Fibroblast of peridontal ligament (primary cell): Measurements from ENCODE around the gene PRH1.

ENCODE experiments used
- DNase-seq: peaks from one replicate; pipeline ENCODE4 v3.0.0-alpha.2; 2010; ENCODE audit errors: extremely low read depth

PRH1 gene

GRCh38 chr12:10884086-10884725, at the start of gene PRH1:
PRH1 (minus strand) TSS chr12:10884255; CDS start chr12:10884217, 38 bp downstream.
- no peak for DNase-seq

DNA sequence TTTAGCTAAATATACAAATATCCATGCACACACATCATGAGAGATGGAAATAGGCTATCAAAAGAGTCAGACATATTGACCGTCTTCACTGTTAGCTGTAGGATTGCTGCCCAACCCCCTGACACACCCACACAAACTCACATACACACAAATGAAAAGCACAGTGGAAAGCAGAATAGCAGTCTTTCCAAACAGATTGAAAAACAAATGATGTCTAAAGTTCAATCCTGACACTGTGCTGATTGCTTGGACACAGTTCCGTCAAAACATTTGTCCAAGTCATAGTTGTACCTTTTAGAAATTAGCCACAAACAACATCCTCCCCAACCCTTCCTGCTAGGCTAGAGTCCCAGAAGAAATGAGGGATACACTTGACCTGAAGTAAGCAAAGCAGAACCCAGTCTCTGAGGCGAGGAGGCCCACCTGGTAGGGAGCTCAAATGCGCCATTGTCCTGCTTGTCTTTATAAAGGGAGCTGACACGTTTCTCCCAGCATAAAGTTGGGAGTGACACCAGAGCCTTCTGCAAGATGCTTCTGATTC, 44.8 kb upstream of the PRH1 start, which contains the start of gene PRH2:
Gene PRH2, plus strand, starts transcription at position 491 of the 541 bp plus-strand sequence. Its CDS starts 38 bp downstream, at position 529.
- DNase-seq: no peak

DNA sequence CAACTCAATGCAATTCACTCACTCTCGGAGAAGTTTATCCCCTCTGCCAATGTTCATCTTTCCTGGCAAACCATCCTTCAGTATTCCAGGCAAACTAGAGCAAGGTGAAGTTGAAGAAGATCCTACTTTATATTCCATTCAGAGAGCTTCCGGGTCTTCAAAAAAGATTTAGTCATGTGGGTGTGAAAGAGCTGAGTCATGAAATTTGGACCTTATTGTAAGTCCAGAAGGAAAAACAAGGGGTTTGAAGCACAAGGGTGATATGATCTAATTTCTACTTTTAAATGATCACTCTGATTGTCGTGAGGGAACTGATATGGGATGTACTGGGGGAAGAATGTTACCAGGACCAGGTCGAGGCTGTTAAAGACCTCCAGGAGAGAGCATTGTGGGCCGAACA, 42.2 kb upstream of the PRH1 start:
- no peak for DNase-seq

GRCh38 chr12:10919809-10920208, 35.8 kb upstream of the PRH1 start:
- DNase-seq: no peak

DNA sequence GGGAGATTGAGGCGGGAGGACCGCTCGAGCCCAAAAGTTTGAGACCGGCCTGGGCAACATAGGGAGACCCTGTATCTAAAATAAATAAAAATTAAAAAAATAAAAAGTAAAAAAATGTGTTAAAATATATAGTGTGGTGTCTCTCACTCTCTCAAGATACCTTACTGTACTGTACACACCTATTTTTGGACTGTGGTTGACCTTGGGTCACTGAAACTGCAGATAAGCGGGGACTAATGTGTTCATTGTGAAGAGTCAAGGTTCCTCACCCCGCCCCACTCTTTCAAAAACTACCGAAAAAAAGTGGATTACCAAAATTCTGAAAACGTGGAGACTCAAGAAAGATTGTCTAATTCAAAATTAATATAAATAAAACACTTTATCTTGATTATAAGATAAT, 26.3 kb upstream of the PRH1 start:
- no peak for DNase-seq

- no peak for DNase-seq
These were observed 25.4 kb upstream of the PRH1 start, which contains the start of gene TAS2R13 for GRCh38 chr12:10909462-10909861. TAS2R13 (minus strand) TSS chr12:10909562; CDS start chr12:10909298, 264 bp downstream.

- DNase-seq: no peak
These were observed 20.6 kb upstream of the PRH1 start for GRCh38 chr12:10904686-10905085.

DNA sequence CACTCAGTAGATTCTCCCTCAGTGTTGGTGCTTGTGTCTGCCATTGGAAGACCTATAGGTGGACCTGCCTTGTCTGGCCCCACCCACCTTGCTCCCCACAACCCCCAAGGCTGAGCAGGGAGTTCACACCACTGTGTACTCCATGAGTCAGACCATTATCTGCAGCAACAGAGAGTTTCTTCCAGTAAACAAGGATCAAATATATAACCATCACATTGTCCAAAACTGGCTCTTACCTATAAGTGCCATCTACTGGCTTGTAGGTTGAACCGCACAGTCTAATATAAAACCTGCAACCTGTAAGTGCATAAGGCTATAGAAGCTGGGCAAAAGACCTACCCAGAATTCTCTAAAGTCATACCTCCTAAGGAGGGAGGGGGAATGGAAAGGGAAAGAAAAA, 17.4 kb upstream of the PRH1 start:
- no peak for DNase-seq

DNA sequence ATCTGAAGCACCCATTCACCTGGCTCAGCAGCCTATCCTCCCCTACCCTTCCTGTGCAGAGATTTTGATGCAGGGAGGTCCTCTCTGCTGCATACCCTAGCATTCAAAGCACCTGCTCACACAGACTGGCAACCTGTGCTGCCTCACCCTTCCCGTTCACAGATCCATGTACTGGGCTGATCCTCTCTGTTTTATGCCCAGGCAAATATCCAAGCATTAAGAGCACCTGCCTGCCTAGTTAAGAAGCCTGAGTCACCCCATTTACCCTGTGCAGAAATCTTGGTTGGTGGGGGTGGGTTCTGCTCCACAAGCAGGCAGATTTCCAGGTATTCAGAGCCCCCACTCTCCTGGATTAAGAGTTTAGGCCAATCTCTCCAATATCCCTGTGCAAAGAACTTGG, 16.9 kb upstream of the PRH1 start:
- no peak for DNase-seq

DNA sequence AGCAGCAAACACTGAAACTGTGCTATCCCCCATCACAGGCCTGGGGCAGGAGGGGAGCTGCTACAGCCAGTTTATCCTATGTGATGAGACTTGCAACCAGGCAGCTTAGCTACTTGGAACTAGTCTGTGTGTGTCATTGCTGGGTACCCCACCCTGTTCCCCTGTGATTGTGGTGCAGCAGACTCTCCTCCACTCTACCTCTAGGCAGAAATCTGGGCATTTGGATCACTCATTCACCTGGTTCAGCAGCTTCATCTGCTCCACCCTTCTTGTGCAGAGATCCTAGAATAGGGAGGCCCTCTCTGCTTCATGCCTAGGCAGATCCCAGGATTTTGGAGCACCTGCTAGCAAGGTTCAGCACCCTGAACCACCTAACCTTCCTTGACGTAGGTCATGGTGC, 16.5 kb upstream of the PRH1 start:
- no peak for DNase-seq

- DNase-seq: no peak
These were observed 12.8 kb upstream of the PRH1 start for GRCh38 chr12:10896854-10897253.

DNA sequence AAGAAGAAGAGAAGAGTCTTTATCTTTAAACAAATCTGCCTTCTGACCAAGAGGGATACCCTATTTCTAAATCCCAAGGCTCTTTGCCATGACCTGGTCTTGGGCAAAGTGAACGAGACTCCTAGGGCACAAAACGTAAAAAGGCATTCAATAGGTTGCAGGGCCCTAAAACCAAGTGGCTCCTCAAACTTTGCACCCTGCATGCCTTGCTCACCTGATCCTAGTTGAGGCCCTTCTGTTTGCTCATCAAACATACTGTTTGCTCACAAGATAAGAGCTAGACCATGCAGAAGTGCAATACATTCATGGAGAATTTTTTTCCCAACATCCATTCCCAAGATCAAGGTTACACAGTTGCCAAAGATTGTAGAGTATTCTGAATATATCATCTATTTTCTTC, 7.9 kb upstream of the PRH1 start:
- DNase-seq: no peak

DNA sequence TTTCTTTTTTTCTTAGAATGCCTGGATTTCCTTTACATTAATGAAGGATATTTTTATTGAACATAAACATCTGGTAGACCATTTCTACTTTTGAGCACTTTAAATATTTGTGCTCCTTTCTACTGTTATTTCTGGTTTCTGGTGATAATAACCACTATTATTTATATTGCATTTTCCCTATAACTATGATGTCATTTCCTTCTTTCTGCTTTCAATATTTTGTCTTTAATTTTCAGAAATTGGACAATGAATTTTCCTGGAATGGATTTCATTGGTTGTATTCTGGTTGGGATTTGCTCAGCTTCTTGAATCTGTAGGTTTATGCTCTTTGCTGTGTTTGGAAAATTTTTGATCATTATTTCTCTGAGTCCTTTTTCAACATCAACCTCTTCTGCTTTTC, 5.2 kb upstream of the PRH1 start:
- no peak for DNase-seq

DNA sequence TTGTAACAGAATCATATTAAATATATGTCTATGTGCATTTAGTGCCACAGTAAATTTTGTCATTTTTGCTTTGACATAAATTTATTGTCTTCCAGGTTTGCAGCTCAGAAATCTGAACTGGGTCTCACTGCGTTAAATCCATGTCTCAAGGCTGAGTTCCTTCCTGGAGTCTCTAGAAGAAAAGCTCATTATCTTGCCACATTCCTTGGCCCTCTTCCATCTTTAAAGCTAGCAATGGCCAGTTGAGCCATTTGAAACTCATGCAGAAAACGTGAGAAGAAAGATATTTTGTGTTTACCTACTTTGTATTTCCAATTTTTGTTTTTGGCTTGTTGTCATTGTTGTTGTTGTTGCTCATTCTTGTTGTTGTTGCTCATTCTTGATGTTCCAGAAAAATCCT, 10.7 kb downstream of the PRH1 start:
- DNase-seq: peak; percentile 28

DNA sequence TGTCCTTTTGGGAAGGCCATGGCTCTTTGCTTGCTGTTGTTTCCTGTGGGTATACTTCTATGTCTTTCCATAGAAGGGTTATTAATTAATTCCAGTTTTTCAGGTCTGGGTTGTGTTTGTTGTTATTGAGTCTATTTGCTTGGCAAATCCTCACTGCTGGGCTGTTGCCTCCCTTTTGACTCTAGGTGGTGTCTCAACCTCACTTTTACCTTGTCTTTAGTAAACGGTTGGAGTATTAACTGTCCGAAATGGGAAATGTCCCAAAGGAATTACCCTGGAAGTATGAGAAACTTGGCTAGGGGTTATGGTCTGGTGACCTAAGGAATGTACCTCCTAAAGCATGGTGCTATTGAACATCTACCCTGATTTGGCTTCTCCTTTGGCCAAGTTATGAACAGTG, 16.7 kb downstream of the PRH1 start:
- no peak for DNase-seq

- DNase-seq: no peak
These were observed 20.4 kb downstream of the PRH1 start for GRCh38 chr12:10863512-10864218.

DNA sequence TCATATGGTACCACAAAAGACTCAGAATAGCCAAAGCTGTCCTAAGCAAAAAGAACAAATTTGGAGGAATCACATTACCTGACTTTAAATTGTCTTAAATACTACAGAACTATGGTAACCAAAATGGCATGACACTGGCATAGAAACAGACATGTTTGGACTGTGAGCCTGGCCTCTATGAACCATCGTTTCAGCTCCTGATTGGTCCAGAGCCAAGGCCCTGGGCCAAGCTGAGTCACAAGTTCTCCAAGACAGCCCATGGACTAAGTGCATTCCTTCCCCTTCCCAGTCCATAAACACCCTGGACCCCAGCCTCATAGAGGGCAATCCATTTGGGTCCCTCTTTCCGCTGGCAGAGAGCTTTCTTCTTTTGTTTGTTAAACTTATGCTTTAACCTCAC, 22.7 kb downstream of the PRH1 start:
- DNase-seq: peak; percentile 11

DNA sequence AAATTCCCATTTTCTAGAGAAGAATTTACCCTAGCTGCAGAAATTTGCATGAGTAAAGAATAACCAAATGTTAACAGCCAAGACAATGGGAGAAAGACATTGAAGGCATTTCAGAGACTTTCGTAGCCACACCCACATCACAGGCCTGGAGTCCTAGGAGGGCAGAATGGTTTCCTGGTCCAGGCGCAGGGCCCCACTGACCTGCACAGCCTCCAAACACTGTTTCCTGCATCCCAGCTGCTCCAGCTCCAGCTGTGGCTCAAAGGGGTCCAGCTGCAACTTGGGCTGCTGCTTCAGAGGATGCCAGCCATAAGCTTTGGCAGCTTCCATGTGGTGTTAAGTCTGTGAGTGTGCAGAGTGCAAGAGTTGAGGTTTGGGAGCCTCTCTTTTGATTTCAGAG, 28.2 kb downstream of the PRH1 start:
- no peak for DNase-seq

DNA sequence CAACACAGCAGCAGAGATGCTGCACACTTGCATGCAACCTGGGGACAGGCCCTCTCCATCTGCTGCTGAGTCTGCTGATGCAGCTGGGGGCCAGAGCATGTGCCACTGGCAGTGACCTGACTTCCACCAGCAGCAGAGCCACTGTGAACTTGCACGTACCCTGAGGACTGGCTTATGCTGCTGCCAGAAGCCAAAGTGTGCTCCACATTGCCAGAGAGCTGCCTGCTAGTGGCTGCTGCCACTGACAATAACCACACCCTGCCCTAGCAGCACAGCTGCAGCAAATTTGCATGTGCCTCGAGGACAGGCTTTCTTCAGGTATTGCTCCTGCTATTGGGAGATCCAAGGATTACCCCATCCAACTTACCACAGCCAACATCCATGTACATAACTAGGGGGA, 30.3 kb downstream of the PRH1 start:
- no peak for DNase-seq

DNA sequence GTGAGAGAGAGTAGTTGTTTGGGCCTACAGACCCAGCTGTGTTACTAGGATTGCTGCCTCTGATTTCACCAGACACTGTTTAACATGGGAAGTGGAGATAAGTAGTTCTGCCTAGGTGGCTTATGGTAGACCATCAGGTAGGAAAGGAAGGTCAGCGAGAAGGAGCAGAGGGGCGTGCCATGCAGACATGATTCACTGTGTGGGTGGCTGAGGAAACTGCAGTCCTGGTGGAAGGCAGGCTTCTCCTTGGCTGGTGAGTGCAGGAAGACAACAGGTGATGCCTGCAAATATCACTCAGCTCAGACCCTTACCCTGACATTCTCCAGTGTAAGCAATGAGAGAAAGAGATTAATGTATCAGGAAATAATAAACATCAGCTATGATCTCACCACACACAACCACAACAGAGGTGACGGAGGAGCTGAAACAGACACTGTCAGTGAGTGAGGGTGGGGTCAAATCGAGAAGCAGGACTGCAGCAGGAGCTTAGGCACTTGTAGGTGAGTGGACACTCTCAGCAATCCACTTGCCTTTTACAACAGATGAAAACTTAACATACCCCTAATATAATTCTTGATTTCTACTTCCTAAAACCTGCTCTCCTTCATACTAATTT, 32.7 kb downstream of the PRH1 start:
- no peak for DNase-seq

DNA sequence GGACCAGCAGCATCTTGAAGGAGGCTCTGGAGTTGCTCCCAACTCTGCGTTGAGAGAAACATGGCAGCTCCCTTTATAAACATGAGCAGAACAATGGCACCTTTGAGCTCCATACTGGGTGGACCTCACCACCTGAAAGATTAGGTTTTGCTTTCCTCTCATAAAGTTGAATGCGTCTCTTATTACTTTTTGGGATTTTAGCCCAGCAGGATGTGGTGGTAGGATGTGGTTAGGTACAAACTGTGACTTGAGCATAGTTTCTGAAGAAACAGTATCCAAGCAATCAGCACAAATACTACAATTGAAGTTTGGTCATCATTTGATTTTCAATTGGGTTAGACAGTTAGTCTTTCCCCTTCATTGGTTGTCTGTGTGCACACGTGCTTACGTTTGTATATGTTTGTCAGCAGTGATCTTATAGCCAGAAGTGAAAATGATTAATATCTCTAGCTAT, 34.6 kb downstream of the PRH1 start, which contains the start of gene PRR4:
Gene PRR4, minus strand, starts transcription at position 51 of the 454 bp plus-strand sequence. Its CDS starts 38 bp downstream, at position 13.
- no peak for DNase-seq

GRCh38 chr12:10847744-10848143, 36.3 kb downstream of the PRH1 start:
- DNase-seq: no peak

- no peak for DNase-seq
These were observed 41.2 kb downstream of the PRH1 start for GRCh38 chr12:10842862-10843261.
